Endothelial cell of umbilical vein (primary cell): ENCODE results near the gene LIAS. TPM values are rescaled to one million over a fixed set of nuclear protein-coding genes. Genes with fewer than 3 reads are reported as not detected.

Experiments used
- BruUV-seq: library from RNA; stranded (reverse); fragments of 400-500 nt; replicated peaks from 2 replicates; lab custom pipeline; 2021; lab: Mats Ljungman, UMichigan
- CTCF ChIA-PET: fragments of 300-600, 350-600 bp; sonication (Branson Sonifier 250); formaldehyde crosslinking; loops from one replicate; lab custom pipeline; 2021; ENCODE audit warnings: antibody characterized with exemption, inconsistent platforms; lab: Charles Lee
- POLR2A ChIA-PET: fragments of 300-600, 350-600 bp; sonication (Branson Sonifier 250); formaldehyde crosslinking; loops from one replicate; lab custom pipeline; 2021; ENCODE audit warnings: antibody characterized with exemption, inconsistent platforms; lab: Charles Lee
- DNase-seq: peaks from one replicate; pipeline ENCODE4 v3.0.0-alpha.2; 2011; ENCODE audit warnings: low read depth, low spot score
- FAIRE-seq: peaks from 2 replicates; lab custom pipeline; 2011; peaks lifted over from hg19 to GRCh38; lab: Jason Lieb, UNC
- H2AFZ ChIP-seq: 2 replicates; pipeline ENCODE4 v1.6.0; 2012; ENCODE audit warnings: low read depth, low read length, control low read depth, inconsistent platforms
- H3K27ac ChIP-seq: 2 replicates; pipeline ENCODE4 v1.5.1; 2011; ENCODE audit warnings: low read depth, mild to moderate bottlenecking, control low read depth, low read length, moderate library complexity; ENCODE audit not compliant: insufficient read depth
- H3K27me3 ChIP-seq, 2 experiments: 2 replicates each; pipeline versions ENCODE4 v1.6.0 to v1.6.1; 2011; ENCODE audit warnings: low read length in 2 of 2, mixed read lengths in 1 of 2; ENCODE audit not compliant: control insufficient read depth in 2 of 2, insufficient read depth in 2 of 2
- H3K36me3 ChIP-seq, 2 experiments: 2 replicates in 1 of 2; 3 replicates in 1 of 2; pipeline ENCODE4 v1.5.1; 2011; ENCODE audit warnings: low read length in 2 of 2, mild to moderate bottlenecking in 1 of 2, moderate library complexity in 1 of 2; ENCODE audit not compliant: control insufficient read depth in 2 of 2, insufficient read depth in 2 of 2; ENCODE audit errors: extremely low read depth in 1 of 2
- H3K4me1 ChIP-seq: 3 replicates; pipeline ENCODE4 v1.5.1; 2011; ENCODE audit warnings: mild to moderate bottlenecking, low read length; ENCODE audit not compliant: control insufficient read depth, insufficient read depth; ENCODE audit errors: extremely low read depth
- H3K4me2 ChIP-seq: 2 replicates; pipeline ENCODE4 v1.6.1; 2011; ENCODE audit warnings: low read length, control low read depth, mixed read lengths; ENCODE audit not compliant: insufficient read depth
- H3K4me3 ChIP-seq, 3 experiments: fragments of 200-600 bp in 1 of 3; sonication (generic), shearing (Covaris generic) in 1 of 3; replicated peaks in 1 of 3; 2 replicates each; pipeline ENCODE4 v1.5.1; 2011 to 2016; ENCODE audit warnings: control low read depth in 3 of 3, low read length in 3 of 3, mild to moderate bottlenecking in 2 of 3, inconsistent platforms in 1 of 3, low read depth in 1 of 3, moderate library complexity in 1 of 3; ENCODE audit not compliant: insufficient read depth in 1 of 3
- H3K79me2 ChIP-seq: 2 replicates; pipeline ENCODE4 v1.6.0; 2012; ENCODE audit warnings: low read length, inconsistent platforms; ENCODE audit not compliant: control insufficient read depth, insufficient read depth
- H3K9ac ChIP-seq: replicated peaks from 2 replicates; pipeline ENCODE3; 2011; ENCODE audit warnings: low read length, control low read depth; ENCODE audit not compliant: insufficient read depth; ENCODE audit errors: extremely low read depth
- H3K9me1 ChIP-seq: replicated peaks from 3 replicates; pipeline ENCODE4 v1.6.0; 2011; ENCODE audit warnings: mild to moderate bottlenecking, low read length; ENCODE audit not compliant: control insufficient read depth, insufficient read depth; ENCODE audit errors: extremely low read depth
- H3K9me3 ChIP-seq: replicated peaks from 2 replicates; pipeline ENCODE4 v1.5.1; 2012; ENCODE audit warnings: low read length, inconsistent platforms; ENCODE audit not compliant: control insufficient read depth, insufficient read depth
- H4K20me1 ChIP-seq: replicated peaks from 2 replicates; pipeline ENCODE3; 2011; ENCODE audit warnings: mild to moderate bottlenecking, low read length; ENCODE audit not compliant: control insufficient read depth, insufficient read depth; ENCODE audit errors: extremely low read depth
- JUN ChIP-seq: IDR thresholded peaks from 2 replicates; pipeline ENCODE4 v1.6.1; 2011; ENCODE audit warnings: borderline replicate concordance, low read depth; ENCODE audit not compliant: insufficient read length, insufficient read depth
- MYC ChIP-seq: IDR thresholded peaks from one replicate; pipeline ENCODE4 v1.6.1; 2011; ENCODE audit warnings: mild to moderate bottlenecking, low read depth, low read length
- POLR2A ChIP-seq: IDR thresholded peaks from 2 replicates; pipeline ENCODE4 v1.6.1; 2012; ENCODE audit warnings: low read depth, mild to moderate bottlenecking, control low read depth, low read length
- POLR2AphosphoS5 ChIP-seq: IDR thresholded peaks from 2 replicates; pipeline ENCODE4 v1.6.1; 2012; ENCODE audit warnings: low read depth, mild to moderate bottlenecking, control low read depth, low read length, moderate library complexity; ENCODE audit not compliant: insufficient read depth
- dilution Hi-C: fragments of 300-500 bp; cut with MboI; formaldehyde crosslinking; loops from one replicate; pipeline ENCODE4 v1.15.0; 2019; ENCODE audit warnings: low sequenced_read_pairs; ENCODE audit not compliant: extremely low pct_ligation_motif_present
- intact Hi-C: fragments of 100-400 bp; cut with micrococcal nuclease; formaldehyde crosslinking; loops from one replicate; pipeline ENCODE4 v1.10.0; 2022
- polyA plus RNA-seq, 4 experiments: library from polyadenylated mRNA; depleted of rRNA in 3 of 4; stranded (reverse) in 3 of 4; unstranded in 1 of 4; fragments of >200 nt; gene quantifications; 2 replicates each; pipeline versions ENCODE4 v1.2.1 to v1.2.3, GENCODE V29; 2011 to 2012; ENCODE audit warnings: missing spikeins in 1 of 4
- total RNA-seq: library from RNA; stranded (reverse); gene quantifications from 2 replicates; pipeline ENCODE4 v1.2.3, GENCODE V29; 2021
- TF ChIP-seq, protein P1 (sequence below), 2 donors: IDR thresholded peaks; 1 replicate in 1 of 2; 2 replicates in 1 of 2; pipeline ENCODE4 v1.5.1; 2011; ENCODE audit warnings: low read length in 2 of 2, mild to moderate bottlenecking in 2 of 2, moderate library complexity in 2 of 2, control low read depth in 1 of 2, inconsistent platforms in 1 of 2, low read depth in 1 of 2; ENCODE audit not compliant: insufficient read depth in 1 of 2; ENCODE audit errors: extremely low read depth in 1 of 2

LIAS gene
- total and polyA plus RNA-seq, 2 donors (not counting 3 experiments of a cell fraction or from before 2014, with no cell fraction given), result 5.5 to 11.3 TPM

- Histone ChIP-seq H3K4me2 (no peak overlapping the region), H3K79me2 (no peaks in the 10 kb centered on the region), H2AFZ (no peak overlapping the region), H3K4me1 (no peaks in the 10 kb centered on the region), H3K9me1 (no peaks in the 10 kb centered on the region), H3K9me3 (no peaks in the 10 kb centered on the region), H3K36me3 (no peaks in the 10 kb centered on the region), H4K20me1 (no peaks in the 10 kb centered on the region), H3K27ac (no peak overlapping the region), H3K9ac (no peak overlapping the region), H3K27me3 (peaks cover 6 to 13% of the 10 kb centered on the region in 2 experiments), H3K4me3 (no peak overlapping the region)
- no TSS peak for BruUV-seq
- CTCF ChIA-PET, result no interaction called here
- POLR2A ChIA-PET, result no interaction called here
- DNase-seq (no peak), FAIRE-seq (no peak)
- intact Hi-C loops, result no loop called here
- dilution Hi-C loops, result no loop called here
- TF ChIP-seq POLR2AphosphoS5 (no peak), POLR2A (no peak)
Measured at GRCh38 chr4:39441593-39441992, 17.3 kb upstream of the LIAS start.

DNA sequence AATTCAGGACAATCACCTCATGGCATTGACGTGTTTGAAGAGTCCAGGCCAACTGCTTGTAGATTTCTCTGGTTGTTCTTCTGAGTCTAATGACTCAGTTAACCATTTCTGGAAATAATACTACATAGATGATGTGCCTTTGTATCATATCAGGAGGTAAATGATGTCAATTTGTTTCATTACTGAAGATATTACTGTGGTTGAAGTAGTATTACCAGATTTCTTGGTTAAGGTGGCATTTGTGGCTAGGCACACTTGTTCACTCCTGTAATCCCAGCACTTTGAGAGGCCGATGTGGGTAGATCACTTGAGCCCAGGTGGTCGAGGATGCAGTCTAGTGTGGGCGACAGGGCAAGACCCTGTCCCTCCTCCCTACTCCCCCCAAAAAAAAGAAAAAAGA lies 15.9 kb upstream of the LIAS start:
- DNase-seq, result no peak
- dilution Hi-C loops, result no loop called here
- Histone ChIP-seq H3K9me1 (no peaks in the 10 kb centered on the region), H3K27ac (no peak overlapping the region), H3K36me3 (no peaks in the 10 kb centered on the region), H3K79me2 (no peaks in the 10 kb centered on the region), H3K4me1 (peaks cover 7% of the 10 kb centered on the region), H3K9me3 (no peaks in the 10 kb centered on the region), H3K4me3 (no peak overlapping the region), H4K20me1 (no peaks in the 10 kb centered on the region), H3K27me3 (peaks cover 6 to 7% of the 10 kb centered on the region in 2 experiments), H2AFZ (no peak overlapping the region), H3K9ac (no peak overlapping the region), H3K4me2 (no peak overlapping the region)
- TF ChIP-seq, protein P1, sequence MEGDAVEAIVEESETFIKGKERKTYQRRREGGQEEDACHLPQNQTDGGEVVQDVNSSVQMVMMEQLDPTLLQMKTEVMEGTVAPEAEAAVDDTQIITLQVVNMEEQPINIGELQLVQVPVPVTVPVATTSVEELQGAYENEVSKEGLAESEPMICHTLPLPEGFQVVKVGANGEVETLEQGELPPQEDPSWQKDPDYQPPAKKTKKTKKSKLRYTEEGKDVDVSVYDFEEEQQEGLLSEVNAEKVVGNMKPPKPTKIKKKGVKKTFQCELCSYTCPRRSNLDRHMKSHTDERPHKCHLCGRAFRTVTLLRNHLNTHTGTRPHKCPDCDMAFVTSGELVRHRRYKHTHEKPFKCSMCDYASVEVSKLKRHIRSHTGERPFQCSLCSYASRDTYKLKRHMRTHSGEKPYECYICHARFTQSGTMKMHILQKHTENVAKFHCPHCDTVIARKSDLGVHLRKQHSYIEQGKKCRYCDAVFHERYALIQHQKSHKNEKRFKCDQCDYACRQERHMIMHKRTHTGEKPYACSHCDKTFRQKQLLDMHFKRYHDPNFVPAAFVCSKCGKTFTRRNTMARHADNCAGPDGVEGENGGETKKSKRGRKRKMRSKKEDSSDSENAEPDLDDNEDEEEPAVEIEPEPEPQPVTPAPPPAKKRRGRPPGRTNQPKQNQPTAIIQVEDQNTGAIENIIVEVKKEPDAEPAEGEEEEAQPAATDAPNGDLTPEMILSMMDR (IDR thresholded peaks at IDR 0.05; ENCODE audit: extremely low read depth in 1 of 2, insufficient read depth in 1 of 2, low read depth in 1 of 2, low read length in 2 of 2), result no peak
- TF ChIP-seq MYC (no peak), JUN (no peak)
- POLR2A ChIA-PET, result no interaction called here
- intact Hi-C loops, result no loop called here
- BruUV-seq, result no TSS peak
- CTCF ChIA-PET, result no interaction called here
- no peak for FAIRE-seq
